Activated CD8-positive, alpha-beta memory T cell treated with anti-CD3 and anti-CD28 coated beads for 1 hour (primary cell): ENCODE results near the gene TNFAIP3.
A peak's percentile ranks its signal among the peaks of the same experiment; 100 is the strongest.

Experiments
- DNase-seq, 2 donors: peaks; one replicate each; pipeline ENCODE4 v3.0.0-alpha.2; 2020; ENCODE audit warnings: low read depth in 1 of 2; ENCODE audit errors: extremely low read depth in 1 of 2

Gene TNFAIP3

GRCh38 chr6:137896647-137897046 lies 29.6 kb downstream of the TNFAIP3 start:
- DNase-seq = no peak

DNA sequence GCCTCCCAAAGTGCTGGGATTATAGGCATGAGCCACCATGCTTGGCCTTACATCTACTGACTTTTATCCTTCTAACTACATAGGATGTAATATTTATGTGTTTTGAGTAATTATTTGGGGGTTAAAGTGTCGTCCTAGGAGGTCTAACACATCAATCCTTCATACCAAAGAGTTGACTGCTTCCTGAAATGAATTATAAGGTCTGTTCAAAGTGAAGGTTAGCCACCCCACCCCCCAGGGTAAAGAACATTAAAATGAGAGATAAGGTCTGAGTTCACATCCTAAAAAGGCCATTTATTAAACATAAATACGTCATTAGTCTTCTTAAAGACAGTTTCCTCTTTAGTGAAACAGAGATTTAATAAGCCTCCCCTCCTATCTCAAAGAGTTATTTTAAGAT lies 33.8 kb downstream of the TNFAIP3 start:
- DNase-seq = no peak

DNA sequence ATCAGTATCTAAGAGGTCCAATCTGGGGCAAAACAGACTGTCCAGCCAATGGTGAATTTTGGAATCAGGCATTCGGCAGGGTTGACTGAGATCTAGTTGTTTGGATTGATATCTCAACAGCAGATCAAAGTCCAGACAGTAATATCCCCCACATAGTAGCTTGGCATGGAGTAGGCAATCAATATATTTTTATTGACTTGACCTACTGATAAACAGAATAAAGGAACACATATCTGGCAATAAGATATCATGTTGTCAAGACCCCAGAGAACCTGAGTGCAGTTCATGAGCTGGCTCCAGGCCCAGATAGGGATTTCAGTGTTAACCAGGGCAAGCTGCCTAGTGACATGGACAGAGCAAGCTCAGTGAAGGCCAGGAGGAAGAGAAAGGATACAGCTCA lies 34.4 kb downstream of the TNFAIP3 start:
- DNase-seq = no peak

DNA sequence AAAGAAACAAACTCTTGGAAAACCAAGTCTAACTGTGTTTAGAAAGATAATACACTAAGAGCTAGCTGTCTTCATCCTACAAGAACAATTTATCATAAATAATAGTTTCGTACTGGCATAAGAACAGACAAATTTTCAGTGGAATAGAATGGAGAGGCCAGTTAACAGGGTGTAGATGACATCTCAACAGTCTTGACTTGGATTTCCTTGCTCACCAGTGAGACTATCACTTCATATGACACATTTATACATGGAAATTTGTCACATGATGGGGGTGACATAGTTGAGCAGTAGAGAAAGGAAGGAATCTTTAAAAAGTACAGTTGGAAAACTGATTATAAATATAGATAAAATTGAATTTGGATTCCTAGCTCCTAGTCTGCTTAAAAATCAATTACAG lies 35.6 kb downstream of the TNFAIP3 start:
- DNase-seq = no peak

- DNase-seq = no peak
These were observed 36.3 kb downstream of the TNFAIP3 start for GRCh38 chr6:137903274-137903932.

GRCh38 chr6:137903933-137904821 lies 37.1 kb downstream of the TNFAIP3 start:
- DNase-seq = no peak

GRCh38 chr6:137904822-137905617 lies 38.0 kb downstream of the TNFAIP3 start:
- peak in 1 of 2 donors; percentile 42 for DNase-seq

DNA sequence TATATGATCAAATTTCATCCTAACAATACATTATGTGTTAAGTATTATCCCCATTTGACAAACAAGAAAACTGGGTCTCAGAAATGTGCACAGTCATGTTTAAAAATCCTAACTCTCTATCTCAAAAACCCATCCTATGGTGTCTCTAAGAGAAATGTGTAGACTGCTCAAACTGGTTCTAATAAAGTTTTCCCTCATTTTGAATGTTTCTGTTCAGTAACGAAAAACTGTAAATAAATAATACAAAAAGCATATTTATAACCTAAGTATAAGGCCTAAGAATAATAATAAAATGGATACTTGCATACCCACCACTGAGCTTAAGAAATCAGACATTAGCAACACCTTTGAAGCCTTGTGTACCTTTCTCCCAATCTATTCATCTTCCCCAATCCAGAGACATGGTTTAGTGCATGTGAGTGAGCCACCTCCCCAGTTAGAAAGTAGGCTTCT lies 39.0 kb downstream of the TNFAIP3 start:
- DNase-seq = no peak

- DNase-seq = no peak
These were observed 40.1 kb downstream of the TNFAIP3 start for GRCh38 chr6:137907170-137907569.

- no peak for DNase-seq
These were observed 42.5 kb downstream of the TNFAIP3 start for GRCh38 chr6:137909533-137909932.

DNA sequence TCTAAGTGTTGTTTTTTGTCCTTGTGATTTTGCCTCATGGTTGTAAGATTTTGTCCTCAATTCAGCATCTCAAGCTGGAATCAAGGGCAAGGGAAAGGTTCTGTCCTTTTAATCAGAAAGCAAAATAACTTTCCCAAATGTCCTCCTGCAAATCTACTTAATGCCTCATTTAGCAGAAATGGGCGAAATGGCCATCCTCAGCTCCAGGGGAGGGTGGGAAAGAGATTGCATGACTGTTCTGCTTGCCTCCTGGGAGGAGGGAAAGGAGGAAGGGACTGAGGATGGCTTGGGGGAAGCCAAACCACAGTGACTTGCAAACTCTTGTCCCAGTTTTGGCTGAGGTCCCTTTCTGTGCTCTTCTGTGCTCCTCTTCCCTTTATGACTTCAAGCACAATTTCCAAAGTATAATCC lies 43.4 kb downstream of the TNFAIP3 start:
- no peak for DNase-seq

GRCh38 chr6:137910843-137911456 lies 43.9 kb downstream of the TNFAIP3 start:
- DNase-seq = no peak

DNA sequence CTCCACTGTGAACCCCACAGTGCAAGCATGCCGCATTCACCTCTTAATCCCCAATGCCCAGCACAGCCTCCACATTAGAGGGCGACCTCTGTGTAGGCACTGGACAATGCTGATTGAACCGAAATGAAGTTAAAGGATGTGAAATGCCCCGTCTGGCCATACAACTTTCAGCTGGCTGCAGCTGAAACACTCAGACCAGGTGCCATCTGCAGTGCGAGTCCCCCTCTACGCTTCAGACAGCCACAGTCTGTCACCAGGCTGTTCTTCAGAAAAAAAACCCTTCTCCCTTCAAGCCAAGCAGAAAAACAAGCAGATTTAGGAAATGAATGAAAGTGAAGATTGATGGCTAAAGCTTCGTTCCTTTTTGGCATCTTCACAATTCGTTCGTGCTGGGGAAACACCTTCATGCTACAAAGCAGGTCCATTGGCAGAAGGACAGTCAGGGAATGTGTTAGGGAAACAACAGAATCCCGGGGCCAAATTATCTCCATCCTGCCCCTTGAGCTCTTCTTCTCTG lies 44.7 kb downstream of the TNFAIP3 start:
- no peak for DNase-seq

GRCh38 chr6:137912813-137913212 lies 45.8 kb downstream of the TNFAIP3 start:
- DNase-seq = no peak

DNA sequence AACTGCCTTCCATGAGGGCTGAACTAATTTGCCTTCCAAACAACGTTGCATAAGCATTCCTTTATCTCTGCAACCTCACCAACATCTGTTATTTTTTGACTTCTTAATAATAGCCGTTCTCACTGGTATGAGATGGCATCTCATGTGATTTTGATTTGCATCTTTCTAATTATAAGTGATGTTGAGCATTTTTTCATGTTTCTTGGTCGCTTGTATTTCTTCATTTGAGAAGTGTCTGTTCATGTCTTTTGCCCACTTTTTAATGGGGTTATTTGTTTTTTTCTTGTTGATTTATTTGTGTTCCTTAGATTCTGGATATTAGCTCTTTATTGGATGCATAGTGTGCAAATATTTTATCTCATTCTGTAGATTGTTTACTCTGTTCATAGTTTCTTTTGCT lies 46.4 kb downstream of the TNFAIP3 start:
- no peak for DNase-seq

GRCh38 chr6:137913996-137914529 lies 47.0 kb downstream of the TNFAIP3 start:
- DNase-seq = no peak

- DNase-seq = no peak
These were observed 47.6 kb downstream of the TNFAIP3 start for GRCh38 chr6:137914530-137915193.

DNA sequence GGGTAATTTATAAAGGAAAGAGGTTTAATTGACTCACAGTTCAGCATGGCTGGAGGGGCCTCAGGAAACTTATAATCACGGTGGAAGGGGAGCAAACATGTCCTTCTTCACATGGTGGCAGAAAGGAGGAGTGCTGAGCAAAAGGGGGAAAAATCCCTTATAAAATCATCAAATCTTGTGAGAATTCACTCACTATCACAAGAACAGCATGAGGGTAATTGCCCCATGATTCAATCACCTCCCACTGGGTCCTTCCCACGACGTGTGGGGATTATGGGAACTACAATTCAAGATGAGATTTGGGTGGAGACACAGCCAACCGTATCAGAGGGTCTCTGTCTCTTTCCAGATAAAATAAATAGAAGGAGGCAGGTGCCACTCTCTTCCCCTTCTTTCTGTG lies 48.7 kb downstream of the TNFAIP3 start:
- DNase-seq = no peak

- no peak for DNase-seq
These were observed 50.7 kb downstream of the TNFAIP3 start for GRCh38 chr6:137917551-137918325.
